DOHH2 (cell line): ENCODE results near the gene TBCC.

Experiments used
- H3F3A ChIP-seq: fragments of 200-600 bp; sonication (generic), shearing (Covaris generic); 2 replicates; pipeline ENCODE4 v1.6.0; 2016; ENCODE audit warnings: antibody characterized with exemption, mild to moderate bottlenecking; ENCODE audit not compliant: control insufficient read depth, insufficient read depth
- H3K27ac ChIP-seq: fragments of 200-600 bp; sonication (generic); 2 replicates; pipeline ENCODE4 v1.5.1; 2014; ENCODE audit warnings: low read depth, mild to moderate bottlenecking, low read length, moderate library complexity
- H3K27me3 ChIP-seq: fragments of 200-600 bp; sonication (generic); 2 replicates; pipeline ENCODE4 v1.6.1; 2014; ENCODE audit warnings: mild to moderate bottlenecking, low read length, mixed read lengths; ENCODE audit not compliant: control insufficient read depth
- H3K36me3 ChIP-seq: fragments of 200-600 bp; sonication (generic); 2 replicates; pipeline ENCODE4 v1.6.1; 2014; ENCODE audit warnings: mild to moderate bottlenecking, low read length, moderate library complexity, mixed read lengths; ENCODE audit not compliant: control insufficient read depth
- H3K4me1 ChIP-seq: fragments of 200-600 bp; sonication (generic); 2 replicates; pipeline ENCODE4 v1.6.1; 2014; ENCODE audit warnings: mild to moderate bottlenecking, low read length, mixed read lengths; ENCODE audit not compliant: control insufficient read depth
- H3K4me2 ChIP-seq: fragments of 200-600 bp; sonication (generic); 2 replicates; pipeline ENCODE4 v1.6.0; 2014; ENCODE audit warnings: mild to moderate bottlenecking, low read length, moderate library complexity
- H3K4me3 ChIP-seq: fragments of 200-600 bp; sonication (generic); 2 replicates; pipeline ENCODE4 v1.5.1; 2014; ENCODE audit warnings: mild to moderate bottlenecking, low read length, mixed read lengths
- H3K79me2 ChIP-seq: fragments of 200-600 bp; sonication (generic); 2 replicates; pipeline ENCODE4 v1.6.1; 2014; ENCODE audit warnings: mild to moderate bottlenecking, low read length, mixed read lengths; ENCODE audit not compliant: control insufficient read depth
- H3K9me2 ChIP-seq: fragments of 200-600 bp; sonication (generic); replicated peaks from 2 replicates; pipeline ENCODE4 v1.6.1; 2014; ENCODE audit warnings: mild to moderate bottlenecking, low read length, mixed read lengths; ENCODE audit not compliant: control insufficient read depth
- H3K9me3 ChIP-seq: fragments of 200-600 bp; sonication (generic); 2 replicates; pipeline ENCODE4 v1.6.1; 2014; ENCODE audit warnings: antibody characterized with exemption, low read length, mixed read lengths; ENCODE audit not compliant: control insufficient read depth, insufficient read depth
- H4K20me1 ChIP-seq: fragments of 200-600 bp; sonication (generic); 2 replicates; pipeline ENCODE4 v1.6.0; 2014; ENCODE audit warnings: low read depth, mild to moderate bottlenecking, antibody characterized with exemption, low read length, moderate library complexity; ENCODE audit not compliant: control insufficient read depth, insufficient read depth
- CTCF ChIP-seq: fragments of 200-600 bp; sonication (generic); IDR thresholded peaks from one replicate; pipeline ENCODE4 v1.5.1; 2014; ENCODE audit warnings: antibody characterized with exemption, mild to moderate bottlenecking, low read depth, low read length; ENCODE audit not compliant: poor library complexity, severe bottlenecking
- EZH2phosphoT487 ChIP-seq: fragments of 200-600 bp; sonication (generic); IDR thresholded peaks from 2 replicates; pipeline ENCODE4 v1.6.1; 2017; ENCODE audit warnings: borderline replicate concordance, mild to moderate bottlenecking, antibody characterized with exemption, low read length, moderate library complexity, mixed read lengths

Gene TBCC

GRCh38 chr6:42729731-42730130, 16.2 kb downstream of the TBCC start:
- H3K4me2 ChIP-seq = no peak overlapping the region
- peaks cover 3% of the 10 kb centered on the region; the same call in 1 of the 2 replicates for H3F3A ChIP-seq
- H3K4me1 ChIP-seq = peaks cover 18% of the 10 kb centered on the region
- no peak overlapping the region for H3K4me3 ChIP-seq
- H3K9me3 ChIP-seq = no peaks in the 10 kb centered on the region
- H3K27me3 ChIP-seq = no peaks in the 10 kb centered on the region
- H3K36me3 ChIP-seq = no peaks in the 10 kb centered on the region
- no peak overlapping the region for H3K27ac ChIP-seq
- TF ChIP-seq CTCF (no peak), EZH2phosphoT487 (no peak)
- no peaks in the 10 kb centered on the region for H4K20me1 ChIP-seq
- no peaks in the 10 kb centered on the region for H3K9me2 ChIP-seq
- no peaks in the 10 kb centered on the region for H3K79me2 ChIP-seq

GRCh38 chr6:42727627-42728026, 18.3 kb downstream of the TBCC start:
- H3K79me2 ChIP-seq = no peaks in the 10 kb centered on the region

DNA sequence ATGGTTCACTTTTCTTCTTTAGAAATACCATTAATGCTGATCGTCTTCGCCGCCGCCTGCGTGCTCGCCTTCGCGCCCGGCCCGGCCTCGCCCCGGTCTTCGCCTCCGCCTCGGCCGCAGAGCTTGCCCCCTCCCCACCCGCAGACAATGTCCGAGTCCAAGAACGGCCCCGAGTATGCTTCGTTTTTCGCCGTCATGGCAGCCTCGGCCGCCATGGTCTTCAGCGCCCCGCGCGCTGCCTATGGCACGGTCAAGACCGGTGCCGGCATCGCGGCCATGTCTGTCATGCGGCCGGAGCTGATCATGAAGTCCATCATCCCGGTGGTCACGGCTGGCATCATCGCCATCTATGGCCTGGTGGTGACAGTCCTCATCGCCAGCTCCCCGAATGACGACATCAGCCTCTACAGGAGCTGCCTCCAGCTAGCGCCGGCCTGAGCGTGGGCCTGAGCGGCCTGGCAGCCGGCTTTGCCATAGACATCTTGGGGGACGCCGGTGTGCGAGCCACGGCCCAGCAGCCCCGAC, 18.8 kb downstream of the TBCC start:
- H3K27ac ChIP-seq = peak overlapping the region; percentile 68
- H3K4me2 ChIP-seq = peak overlapping the region; percentile 81
- H3K4me1 ChIP-seq = peaks cover 18% of the 10 kb centered on the region
- no peaks in the 10 kb centered on the region for H4K20me1 ChIP-seq
- no peaks in the 10 kb centered on the region for H3K79me2 ChIP-seq
- no peaks in the 10 kb centered on the region for H3K36me3 ChIP-seq
- H3K9me2 ChIP-seq = no peaks in the 10 kb centered on the region
- H3K4me3 ChIP-seq = peak overlapping the region; percentile 69
- H3F3A ChIP-seq = peaks cover 3% of the 10 kb centered on the region; the same call in 1 of the 2 replicates
- H3K9me3 ChIP-seq = no peaks in the 10 kb centered on the region
- TF ChIP-seq CTCF = no peak
- TF ChIP-seq EZH2phosphoT487 = no peak
- no peaks in the 10 kb centered on the region for H3K27me3 ChIP-seq

More at GRCh38 chr6:42727627-42728026, 18.3 kb downstream of the TBCC start:
- Histone ChIP-seq H3K4me3 (no peak overlapping the region), H3K9me3 (no peaks in the 10 kb centered on the region), H4K20me1 (no peaks in the 10 kb centered on the region), H3K4me1 (peaks cover 18% of the 10 kb centered on the region), H3K4me2 (no peak overlapping the region), H3F3A (peaks cover 3% of the 10 kb centered on the region; the same call in 1 of the 2 replicates), H3K36me3 (no peaks in the 10 kb centered on the region), H3K27ac (no peak overlapping the region), H3K9me2 (no peaks in the 10 kb centered on the region), H3K27me3 (no peaks in the 10 kb centered on the region)
- TF ChIP-seq CTCF (no peak), EZH2phosphoT487 (no peak)
